Activated CD4-positive, alpha-beta T cell treated with anti-CD3 and anti-CD28 coated beads, Interleukin-2, amount 10 ng/mL, durations not matched to agents 7 days and 5 days (primary cell): ENCODE results near the gene PSTK. TPM values are rescaled to one million over a fixed set of nuclear protein-coding genes. Genes with fewer than 3 reads are reported as not detected.
A peak's percentile ranks its signal among the peaks of the same experiment; 100 is the strongest.

Experiments used
- CTCF ChIA-PET: fragments of 350-600 bp; sonication (Branson Sonifier 250); formaldehyde crosslinking; loops from one replicate; lab custom pipeline; 2021; ENCODE audit warnings: antibody characterized with exemption; lab: Charles Lee
- POLR2A ChIA-PET: fragments of 350-600 bp; sonication (Branson Sonifier 250); formaldehyde crosslinking; loops from one replicate; lab custom pipeline; 2021; ENCODE audit warnings: antibody characterized with exemption; lab: Charles Lee
- DNase-seq: peaks from one replicate; pipeline ENCODE4 v3.0.0-alpha.2; 2020
- H3K27ac Mint-ChIP-seq: one replicate; pipeline ENCODE4 v1.8.0; 2021; ENCODE audit warnings: mild to moderate bottlenecking, moderate library complexity, mixed read lengths
- H3K27me3 Mint-ChIP-seq: one replicate; pipeline ENCODE4 v1.8.0; 2021; ENCODE audit warnings: mixed read lengths
- H3K36me3 Mint-ChIP-seq: one replicate; pipeline ENCODE4 v1.8.0; 2021; ENCODE audit warnings: low read depth, mixed read lengths
- H3K4me1 Mint-ChIP-seq: one replicate; pipeline ENCODE4 v1.8.0; 2021; ENCODE audit warnings: mixed read lengths
- H3K4me3 Mint-ChIP-seq: one replicate; pipeline ENCODE4 v1.8.0; 2021; ENCODE audit warnings: mild to moderate bottlenecking, moderate library complexity, mixed read lengths
- H3K9me3 Mint-ChIP-seq: one replicate; pipeline ENCODE4 v1.8.0; 2021; ENCODE audit warnings: mixed read lengths
- total RNA-seq, 2 experiments: library from RNA; stranded (reverse); gene quantifications; one replicate each; pipeline ENCODE4 v1.2.3, GENCODE V29; 2021

PSTK gene
- total RNA-seq, 2 experiments from 2014 or later, result 2.6 to 3.7 TPM

- CTCF ChIA-PET, result interaction anchor here (2.6 kb wide), 1 partner anchor 11 kb away, joined by 6 read pairs; the partner anchor contains the start of gene PSTK
- Mint-ChIP-seq H3K27ac (no peak overlapping the region), H3K36me3 (peaks cover 5% of the 10 kb centered on the region), H3K9me3 (peaks cover 29% of the 10 kb centered on the region), H3K27me3 (peaks cover 24% of the 10 kb centered on the region), H3K4me1 (no peaks in the 10 kb centered on the region), H3K4me3 (no peak overlapping the region)
- POLR2A ChIA-PET, result no interaction called here
- no peak for DNase-seq
Measured at GRCh38 chr10:122968698-122969097, 11.5 kb upstream of the PSTK start.

GRCh38 chr10:122974023-122974422, 6.2 kb upstream of the PSTK start:
- Mint-ChIP-seq H3K36me3 (peaks cover 1% of the 10 kb centered on the region), H3K4me3 (no peak overlapping the region), H3K9me3 (peaks cover under 1% of the 10 kb centered on the region), H3K27me3 (peaks cover 10% of the 10 kb centered on the region), H3K27ac (no peak overlapping the region), H3K4me1 (no peaks in the 10 kb centered on the region)
- DNase-seq, result no peak
- ChIA-PET POLR2A (no interaction called here), CTCF (no interaction called here)

GRCh38 chr10:122974543-122975064, 5.6 kb upstream of the PSTK start:
- ChIA-PET CTCF (no interaction called here), POLR2A (no interaction called here)

GRCh38 chr10:122981066-122981464, 864 bp downstream of the PSTK start:
- CTCF ChIA-PET, result interaction anchor here (0.7 to 2.4 kb wide), 9 partner anchors 9 to 173 kb away, joined by 3 to 19 read pairs (median 4); partner anchors contain the start of genes BUB3 and C10orf88
- Mint-ChIP-seq H3K9me3 (no peaks in the 10 kb centered on the region), H3K36me3 (no peaks in the 10 kb centered on the region), H3K27ac (peak overlapping the region; percentile 99), H3K27me3 (peaks cover 10% of the 10 kb centered on the region), H3K4me3 (peak overlapping the region; percentile 82), H3K4me1 (peaks cover 19% of the 10 kb centered on the region)
- POLR2A ChIA-PET, result interaction anchor here (1.0 kb wide), 1 partner anchor 27 kb away, joined by 3 read pairs; no protein-coding TSS in a partner anchor
- no peak for DNase-seq

More at GRCh38 chr10:122974543-122975064, 5.6 kb upstream of the PSTK start:
- Mint-ChIP-seq H3K27ac (no peak overlapping the region), H3K9me3 (no peaks in the 10 kb centered on the region), H3K4me3 (no peak overlapping the region), H3K27me3 (peaks cover 10% of the 10 kb centered on the region), H3K36me3 (no peaks in the 10 kb centered on the region), H3K4me1 (peaks cover under 1% of the 10 kb centered on the region)
- no peak for DNase-seq

GRCh38 chr10:122983898-122984297, 3.7 kb downstream of the PSTK start:
- no peaks in the 10 kb centered on the region for H3K9me3 Mint-ChIP-seq
- no peak overlapping the region for H3K4me3 Mint-ChIP-seq
- H3K27ac Mint-ChIP-seq, result no peak overlapping the region
- peaks cover 19% of the 10 kb centered on the region for H3K4me1 Mint-ChIP-seq
- H3K36me3 Mint-ChIP-seq, result no peaks in the 10 kb centered on the region
- H3K27me3 Mint-ChIP-seq, result no peaks in the 10 kb centered on the region
- no peak for DNase-seq
- ChIA-PET POLR2A (no interaction called here), CTCF (interaction anchor here (0.6 to 1.6 kb wide), 2 partner anchors 11 to 19 kb away, joined by 5 to 6 read pairs; no protein-coding TSS in a partner anchor)

- CTCF ChIA-PET, result interaction anchor here (1.6 to 1.7 kb wide), 2 partner anchors 10 to 13 kb away, joined by 5 to 6 read pairs; no protein-coding TSS in a partner anchor
- Mint-ChIP-seq H3K27me3 (no peaks in the 10 kb centered on the region), H3K9me3 (no peaks in the 10 kb centered on the region), H3K27ac (no peak overlapping the region), H3K4me1 (peaks cover 18% of the 10 kb centered on the region), H3K4me3 (no peak overlapping the region), H3K36me3 (no peaks in the 10 kb centered on the region)
- no peak for DNase-seq
- POLR2A ChIA-PET, result no interaction called here
Measured at GRCh38 chr10:122984708-122985107, 4.5 kb downstream of the PSTK start.

- POLR2A ChIA-PET, result no interaction called here
- no peaks in the 10 kb centered on the region for H3K27me3 Mint-ChIP-seq
- H3K9me3 Mint-ChIP-seq, result no peaks in the 10 kb centered on the region
- no peak for DNase-seq
- no peak overlapping the region for H3K27ac Mint-ChIP-seq
- CTCF ChIA-PET, result interaction anchor here (0.7 kb wide), 1 partner anchor 32 kb away, joined by 3 read pairs; no protein-coding TSS in a partner anchor
- H3K4me3 Mint-ChIP-seq, result no peak overlapping the region
- H3K36me3 Mint-ChIP-seq, result peaks cover 2% of the 10 kb centered on the region
- peaks cover 5% of the 10 kb centered on the region for H3K4me1 Mint-ChIP-seq
Measured at GRCh38 chr10:122986335-122986734, 6.1 kb downstream of the PSTK start.

- H3K36me3 Mint-ChIP-seq, result peaks cover 8% of the 10 kb centered on the region
- POLR2A ChIA-PET, result no interaction called here
Measured at GRCh38 chr10:122988501-122988900, 8.3 kb downstream of the PSTK start.

GRCh38 chr10:122990278-122990677, 10.1 kb downstream of the PSTK start:
- Mint-ChIP-seq H3K4me1 (no peaks in the 10 kb centered on the region), H3K27ac (no peak overlapping the region), H3K4me3 (no peak overlapping the region), H3K9me3 (no peaks in the 10 kb centered on the region), H3K36me3 (peaks cover 20% of the 10 kb centered on the region), H3K27me3 (no peaks in the 10 kb centered on the region)
- CTCF ChIA-PET, result interaction anchor here (1.7 to 3.7 kb wide), 2 partner anchors 10 to 17 kb away, joined by 4 to 19 read pairs; partner anchors contain the start of gene PSTK
- POLR2A ChIA-PET, result interaction anchor here (0.7 kb wide), 1 partner anchor 21 kb away, joined by 3 read pairs; no protein-coding TSS in a partner anchor
- no peak for DNase-seq

More at GRCh38 chr10:122988501-122988900, 8.3 kb downstream of the PSTK start:
- Mint-ChIP-seq H3K27ac (no peak overlapping the region), H3K4me3 (no peak overlapping the region), H3K9me3 (no peaks in the 10 kb centered on the region), H3K27me3 (no peaks in the 10 kb centered on the region), H3K4me1 (no peaks in the 10 kb centered on the region)
- CTCF ChIA-PET, result interaction anchor here (1.7 to 3.7 kb wide), 2 partner anchors 8 to 19 kb away, joined by 4 to 19 read pairs; partner anchors contain the start of gene PSTK
- DNase-seq, result no peak

GRCh38 chr10:122992031-122992585, 11.9 kb downstream of the PSTK start:
- ChIA-PET CTCF (interaction anchor here (3.7 kb wide), 1 partner anchor 11 kb away, joined by 19 read pairs; the partner anchor contains the start of gene PSTK), POLR2A (no interaction called here)
- H3K9me3 Mint-ChIP-seq, result no peaks in the 10 kb centered on the region
- H3K4me1 Mint-ChIP-seq, result no peaks in the 10 kb centered on the region
- no peaks in the 10 kb centered on the region for H3K27me3 Mint-ChIP-seq
- H3K36me3 Mint-ChIP-seq, result peaks cover 23% of the 10 kb centered on the region
- no peak overlapping the region for H3K27ac Mint-ChIP-seq
- no peak overlapping the region for H3K4me3 Mint-ChIP-seq
- no peak for DNase-seq

GRCh38 chr10:122993797-122994336, 13.7 kb downstream of the PSTK start:
- ChIA-PET CTCF (interaction anchor here (1.9 kb wide), 1 partner anchor 9 kb away, joined by 6 read pairs; no protein-coding TSS in a partner anchor), POLR2A (no interaction called here)
- Mint-ChIP-seq H3K27me3 (no peaks in the 10 kb centered on the region), H3K27ac (no peak overlapping the region), H3K4me1 (peaks cover 2% of the 10 kb centered on the region), H3K9me3 (no peaks in the 10 kb centered on the region), H3K4me3 (no peak overlapping the region), H3K36me3 (peaks cover 26% of the 10 kb centered on the region)
- no peak for DNase-seq

GRCh38 chr10:122995936-122996335, 15.7 kb downstream of the PSTK start:
- H3K27ac Mint-ChIP-seq, result no peak overlapping the region
- peaks cover 24% of the 10 kb centered on the region for H3K36me3 Mint-ChIP-seq
- H3K27me3 Mint-ChIP-seq, result no peaks in the 10 kb centered on the region
- POLR2A ChIA-PET, result no interaction called here
- peaks cover 15% of the 10 kb centered on the region for H3K4me1 Mint-ChIP-seq
- H3K4me3 Mint-ChIP-seq, result no peak overlapping the region
- no peak for DNase-seq
- CTCF ChIA-PET, result interaction anchor here (1.3 kb wide), 1 partner anchor 9 kb away, joined by 3 read pairs; no protein-coding TSS in a partner anchor
- no peaks in the 10 kb centered on the region for H3K9me3 Mint-ChIP-seq

- CTCF ChIA-PET, result interaction anchor here (1.0 to 1.7 kb wide), 3 partner anchors 8 to 13 kb away, joined by 3 to 5 read pairs (median 4); no protein-coding TSS in a partner anchor
Measured at GRCh38 chr10:122997864-122998263, 17.7 kb downstream of the PSTK start.

More at GRCh38 chr10:122997864-122998263, 17.7 kb downstream of the PSTK start:
- Mint-ChIP-seq H3K9me3 (no peaks in the 10 kb centered on the region), H3K4me1 (peaks cover 15% of the 10 kb centered on the region), H3K36me3 (peaks cover 24% of the 10 kb centered on the region), H3K27me3 (no peaks in the 10 kb centered on the region), H3K4me3 (no peak overlapping the region), H3K27ac (no peak overlapping the region)
- POLR2A ChIA-PET, result no interaction called here
- DNase-seq, result no peak
